GM21528 (cell line): ENCODE data around the gene METTL5.
A peak's percentile ranks its signal among the peaks of the same experiment; 100 is the strongest.
"Not testable (repeated sequence)": the region's sequence is repeated elsewhere in the genome, so short reads cannot be mapped to it uniquely, and the experiment has no call there.

Experiments
- ATAC-seq: cut with Tn5 transposase; IDR thresholded peaks from one replicate; pipeline ENCODE4 v1.9.1; 2021; ENCODE audit warnings: mild to moderate bottlenecking, moderate library complexity; ENCODE audit not compliant: unreplicated experiment, low FRiP score

The METTL5 gene

DNA sequence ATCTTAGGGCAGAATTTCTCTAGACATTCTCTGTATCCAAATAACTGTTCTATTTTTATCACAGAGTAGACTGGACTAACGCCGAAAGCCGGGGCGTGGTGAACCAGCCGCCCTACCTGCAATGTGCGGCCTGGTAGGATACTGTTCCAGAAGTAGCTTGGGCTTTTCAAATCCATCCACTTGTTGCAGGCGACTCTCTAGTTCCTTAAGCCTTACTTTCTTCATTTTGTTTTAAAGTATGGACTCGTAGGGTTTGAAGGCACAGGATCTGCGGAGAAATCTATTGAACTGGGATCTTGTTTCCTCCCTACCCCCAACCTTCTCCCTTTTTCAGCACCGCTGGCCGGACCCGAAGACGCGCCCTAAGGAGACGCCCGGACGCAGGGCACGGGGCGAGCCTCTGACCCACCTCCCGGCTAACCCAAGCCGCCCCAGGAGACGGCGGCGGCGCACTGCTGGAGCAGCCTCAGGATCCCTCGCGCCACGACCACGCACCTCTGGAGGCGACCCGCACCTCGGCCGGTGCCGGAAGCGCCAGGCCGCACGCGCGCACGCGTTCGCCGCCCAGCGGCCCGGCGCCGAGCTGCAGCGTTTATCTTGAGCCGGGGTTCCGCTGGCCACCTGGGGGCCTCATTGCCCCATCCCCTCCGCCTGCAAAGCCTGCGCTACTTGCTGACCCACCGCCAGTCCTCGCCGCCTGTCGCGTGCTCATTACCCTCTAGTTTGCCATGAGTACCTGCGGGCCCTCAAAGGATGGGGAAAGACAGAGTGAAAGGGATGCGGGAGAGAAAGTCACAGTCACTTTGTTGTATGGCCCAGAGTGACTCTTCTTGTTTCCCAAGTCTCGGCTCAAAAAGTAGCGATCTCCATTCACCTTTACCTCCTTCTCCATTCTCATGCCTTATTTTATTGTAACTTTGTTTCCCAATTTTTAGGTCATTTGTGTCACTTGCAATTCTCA lies at the start of gene METTL5:
Gene METTL5, minus strand, starts transcription at position 533 of the 961 bp plus-strand sequence. Its CDS starts 308 bp downstream, at position 225.
- ATAC-seq = peak; percentile 64

DNA sequence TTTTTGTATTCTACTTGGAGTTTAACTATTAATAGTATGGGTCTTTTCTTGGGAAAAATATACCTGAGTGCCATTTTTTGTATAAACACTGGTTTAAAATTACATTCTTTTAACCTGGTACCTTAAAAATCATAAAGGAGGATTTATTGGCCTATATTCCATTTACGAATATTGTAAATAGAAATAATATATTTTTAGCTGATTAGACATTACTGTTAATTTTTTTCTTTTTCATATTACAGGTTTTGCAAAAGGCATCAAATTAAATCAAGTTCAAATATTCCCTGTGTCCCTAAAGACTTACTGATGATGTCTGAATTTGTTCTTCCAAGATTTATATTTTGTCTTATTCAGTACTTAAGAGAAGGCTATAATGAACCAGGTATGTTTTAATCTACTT lies 47.3 kb upstream of the METTL5 start:
- ATAC-seq = no peak

DNA sequence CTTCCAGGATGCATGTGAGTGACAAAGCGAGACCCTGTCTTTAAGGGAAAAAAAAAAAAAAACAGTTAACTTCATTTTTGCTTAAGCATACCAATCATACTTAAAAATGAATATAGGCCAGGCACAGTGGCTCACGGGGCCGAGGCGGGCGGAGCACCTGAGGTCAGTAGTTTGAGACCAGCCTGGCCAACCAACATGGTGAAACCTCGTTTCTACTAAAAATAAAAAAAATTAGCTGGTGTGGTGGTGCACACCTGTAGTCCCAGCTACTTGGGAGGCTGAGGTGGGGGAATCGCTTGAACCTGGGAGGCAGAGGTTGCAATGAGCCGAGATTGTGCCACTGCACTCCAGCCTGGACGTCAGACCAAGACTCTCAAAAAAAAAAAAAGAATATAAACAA lies 46.7 kb upstream of the METTL5 start:
- not testable (repeated sequence) for ATAC-seq

DNA sequence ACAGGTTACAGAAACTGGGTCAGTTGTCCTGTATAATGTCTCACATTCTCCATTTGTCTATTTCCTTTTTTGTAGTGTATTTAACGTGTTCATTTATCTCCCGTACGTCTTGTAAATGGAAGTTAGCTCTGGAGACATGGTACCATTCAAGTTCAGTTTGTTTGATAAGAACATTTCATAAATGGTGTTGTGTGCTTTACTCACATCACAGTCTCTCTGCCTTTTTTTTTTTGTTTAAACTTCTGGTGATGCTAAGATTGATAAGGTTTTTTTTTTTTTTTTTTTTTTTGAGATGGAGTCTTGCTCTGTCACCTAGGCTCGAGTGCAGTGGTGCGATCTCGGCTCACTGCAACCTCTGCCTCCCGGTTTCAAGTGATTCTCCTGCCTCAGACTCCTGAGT lies 44.2 kb upstream of the METTL5 start:
- ATAC-seq = no peak

DNA sequence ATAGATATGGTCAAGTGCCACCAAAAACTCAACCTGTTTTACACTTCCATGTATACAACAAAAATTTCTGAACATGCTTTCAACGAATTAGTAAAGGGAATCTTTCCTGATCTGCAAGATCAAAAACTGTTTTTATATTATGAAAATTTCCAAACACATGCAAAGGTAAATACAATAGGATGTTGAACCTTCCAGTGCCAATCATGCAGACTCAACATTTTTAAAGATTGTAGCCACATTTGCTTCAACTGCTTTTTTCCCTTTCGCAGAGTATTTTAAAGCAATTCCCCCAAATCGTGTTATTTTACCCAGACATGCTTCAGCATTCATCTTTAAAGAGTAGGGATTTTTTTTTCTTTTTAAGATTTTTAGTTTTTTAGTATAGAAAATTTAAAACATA lies 42.9 kb upstream of the METTL5 start:
- no peak for ATAC-seq

DNA sequence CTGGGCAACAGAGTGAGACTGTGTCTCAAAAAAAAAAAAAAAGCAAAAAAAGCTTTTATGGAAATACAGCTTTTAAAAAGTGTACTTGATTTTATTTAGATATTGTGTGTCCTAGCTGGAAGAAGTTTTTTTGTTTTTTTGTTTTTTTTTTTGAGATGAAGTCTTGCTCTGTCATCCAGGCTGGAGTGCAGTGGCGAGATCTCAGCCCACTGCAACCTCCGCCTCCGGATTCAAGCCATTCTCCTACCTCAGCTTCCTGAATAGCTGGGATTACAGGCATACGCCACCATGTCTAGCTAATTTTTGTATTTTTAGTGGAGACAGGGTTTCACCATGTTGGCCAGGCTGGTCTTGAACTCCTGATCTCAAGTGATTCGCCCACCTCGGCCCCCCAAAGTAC lies 41.5 kb upstream of the METTL5 start:
- ATAC-seq = not testable (repeated sequence)

DNA sequence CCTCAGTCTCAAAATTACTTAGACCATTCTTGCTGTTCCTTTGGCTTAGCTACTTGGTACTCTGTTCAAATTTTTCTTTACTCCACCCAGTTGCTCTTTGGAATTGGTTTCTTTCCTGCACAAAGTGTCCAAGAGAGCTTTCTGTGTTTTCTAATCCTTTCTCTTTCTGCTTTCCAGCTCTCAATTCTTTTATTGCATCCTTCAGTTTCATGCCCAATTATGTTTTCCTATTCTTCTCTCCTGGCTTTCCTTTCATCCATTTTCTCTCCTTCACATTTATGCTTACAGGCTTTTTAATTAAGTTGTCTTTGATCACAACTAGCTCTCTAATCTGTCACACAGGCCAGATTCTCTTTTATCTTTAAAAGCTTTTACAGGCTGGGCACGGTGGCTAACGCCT lies 40.8 kb upstream of the METTL5 start:
- ATAC-seq = no peak

DNA sequence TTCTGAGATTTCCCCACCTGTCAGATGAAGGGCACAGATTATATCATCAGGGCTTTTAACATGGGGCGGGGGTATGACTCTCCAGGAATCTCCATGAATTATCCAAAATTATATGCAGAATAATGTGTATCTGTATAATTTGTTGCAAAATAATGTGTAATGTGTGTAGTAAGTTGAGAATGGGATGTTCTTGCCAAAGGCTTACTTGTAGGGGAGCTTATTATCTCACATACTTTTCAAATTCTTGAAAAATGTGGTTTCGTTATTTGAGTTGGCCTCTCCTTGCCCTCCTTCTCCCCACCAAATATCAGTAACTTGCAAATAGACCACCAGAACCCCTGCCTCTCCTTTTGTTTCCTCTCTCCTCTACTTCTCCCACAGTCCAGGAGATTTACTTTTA lies 38.1 kb upstream of the METTL5 start:
- ATAC-seq = no peak

DNA sequence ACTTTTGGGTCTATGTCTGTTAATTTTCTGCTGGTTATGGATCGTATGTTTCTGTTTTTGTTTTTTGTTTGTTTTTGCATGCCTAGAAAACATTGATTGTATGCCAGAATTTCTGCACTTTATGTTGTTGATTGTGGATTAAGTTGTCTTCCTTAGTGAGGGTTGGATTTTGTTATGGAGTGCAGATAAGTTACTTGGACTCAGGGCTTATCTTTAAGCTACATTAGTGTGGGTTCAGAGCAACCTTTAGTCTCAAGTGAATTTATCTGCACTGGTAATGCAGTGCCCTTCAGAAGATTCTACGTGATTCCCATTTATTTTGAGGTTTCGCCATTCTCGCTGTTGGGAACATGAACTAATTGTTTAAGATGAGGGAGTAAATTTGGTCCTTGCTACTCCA lies 35.4 kb upstream of the METTL5 start:
- no peak for ATAC-seq

DNA sequence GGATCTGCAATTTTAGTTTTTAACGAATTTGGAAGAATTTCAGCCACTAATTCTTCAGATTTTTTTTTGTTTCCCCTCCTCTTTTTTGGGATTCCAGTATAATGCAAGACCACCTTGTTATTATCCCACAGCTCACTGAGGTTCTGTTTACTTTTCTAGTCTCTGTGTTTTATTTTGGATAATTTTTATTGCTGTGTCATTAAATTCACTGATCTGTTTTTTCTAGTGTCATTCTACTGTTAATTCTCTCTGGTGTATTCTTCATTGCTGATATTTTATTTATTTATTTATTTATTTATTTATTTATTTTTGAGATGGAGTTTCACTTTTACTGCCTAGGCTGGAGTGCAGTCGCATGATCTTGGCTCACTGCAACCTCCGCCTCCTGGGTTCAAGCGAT lies 34.7 kb upstream of the METTL5 start:
- ATAC-seq = no peak

DNA sequence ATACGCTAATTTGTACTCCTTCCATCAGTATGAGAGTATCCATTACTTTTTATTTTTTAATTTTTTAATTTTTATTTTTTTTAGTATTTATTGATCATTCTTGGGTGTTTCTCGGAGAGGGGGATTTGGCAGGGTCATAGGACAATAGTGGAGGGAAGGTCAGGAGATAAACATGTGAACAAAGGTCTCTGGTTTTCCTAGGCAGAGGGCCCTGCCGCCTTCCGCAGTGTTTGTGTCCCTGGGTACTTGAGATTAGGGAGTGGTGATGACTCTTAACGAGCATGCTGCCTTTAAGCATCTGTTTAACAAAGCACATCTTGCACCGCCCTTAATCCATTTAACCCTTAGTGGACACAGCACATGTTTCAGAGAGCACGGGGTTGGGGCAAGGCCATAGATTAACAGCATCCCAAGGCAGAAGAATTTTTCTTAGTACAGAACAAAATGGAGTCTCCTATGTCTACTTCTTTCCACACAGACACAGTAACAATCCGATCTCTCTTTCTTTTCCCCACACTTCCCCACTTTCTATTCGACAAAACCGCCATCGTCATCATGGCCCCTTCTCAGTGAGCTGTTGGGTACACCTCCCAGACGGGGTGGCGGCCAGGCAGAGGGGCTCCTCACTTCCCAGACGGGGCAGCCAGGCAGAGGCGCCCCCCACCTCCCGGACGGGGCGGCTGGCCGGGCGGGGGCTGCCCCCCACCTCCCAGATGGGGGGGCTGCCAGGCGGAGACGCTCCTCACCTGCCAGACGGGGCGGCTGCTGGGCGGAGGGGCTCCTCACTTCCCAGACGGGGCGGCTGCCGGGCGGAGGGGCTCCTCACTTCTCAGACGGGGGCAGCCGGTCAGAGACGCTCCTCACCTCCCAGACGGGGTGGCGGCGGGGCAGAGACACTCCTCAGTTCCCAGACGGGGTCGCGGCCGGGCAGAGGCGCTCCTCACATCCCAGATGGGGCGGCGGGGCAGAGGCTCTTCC lies 30.9 kb upstream of the METTL5 start:
- not testable (repeated sequence) for ATAC-seq

DNA sequence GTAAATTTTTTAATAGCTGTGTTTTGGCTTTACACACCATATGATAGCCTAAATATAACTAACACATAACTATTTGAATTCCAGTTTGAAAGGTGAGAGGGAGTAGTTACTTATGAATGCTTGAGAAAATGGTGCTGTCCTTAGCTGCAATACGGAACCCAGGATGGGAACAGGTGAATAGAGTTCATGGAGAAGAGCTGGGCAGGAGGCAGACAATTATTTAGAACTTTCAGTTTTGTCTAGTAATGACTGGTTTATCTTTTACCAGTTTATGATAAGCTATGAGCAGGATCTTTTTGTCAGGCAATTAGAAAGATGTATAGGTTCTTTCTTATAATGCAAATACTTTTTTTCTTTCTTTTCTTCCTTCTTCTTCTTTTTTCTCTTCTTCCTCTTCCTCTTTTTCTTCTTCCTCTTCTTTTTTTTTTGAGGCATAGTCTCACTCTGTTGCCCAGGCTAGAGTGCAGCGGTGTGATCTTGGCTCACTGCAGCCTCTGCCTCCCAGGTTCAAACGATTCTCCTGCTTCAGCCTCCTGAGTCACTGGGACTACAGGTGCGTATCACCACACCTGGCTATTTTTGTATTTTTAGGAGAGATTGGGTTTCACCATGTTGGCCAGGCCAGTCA lies 28.4 kb upstream of the METTL5 start:
- ATAC-seq = no peak

DNA sequence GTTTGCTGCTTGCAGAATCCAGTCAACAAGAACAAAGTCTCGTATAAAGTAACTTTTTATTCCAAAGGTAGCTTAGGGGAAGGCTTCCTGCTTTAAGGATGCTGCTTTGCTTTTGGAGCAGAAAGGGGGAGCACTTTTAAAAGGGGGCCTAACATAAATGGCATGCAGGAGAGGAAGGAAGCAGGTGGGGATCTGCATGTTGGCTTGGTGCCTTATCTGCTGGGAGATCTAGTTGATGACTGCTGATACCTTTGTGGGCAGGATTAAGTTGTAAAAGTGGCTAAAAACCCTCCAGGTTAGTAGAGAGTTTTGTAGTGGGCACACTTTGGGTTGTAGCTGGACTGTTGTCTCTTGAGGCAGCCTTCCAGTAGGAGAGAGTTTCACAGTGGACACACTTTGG lies 25.0 kb upstream of the METTL5 start:
- no peak for ATAC-seq

DNA sequence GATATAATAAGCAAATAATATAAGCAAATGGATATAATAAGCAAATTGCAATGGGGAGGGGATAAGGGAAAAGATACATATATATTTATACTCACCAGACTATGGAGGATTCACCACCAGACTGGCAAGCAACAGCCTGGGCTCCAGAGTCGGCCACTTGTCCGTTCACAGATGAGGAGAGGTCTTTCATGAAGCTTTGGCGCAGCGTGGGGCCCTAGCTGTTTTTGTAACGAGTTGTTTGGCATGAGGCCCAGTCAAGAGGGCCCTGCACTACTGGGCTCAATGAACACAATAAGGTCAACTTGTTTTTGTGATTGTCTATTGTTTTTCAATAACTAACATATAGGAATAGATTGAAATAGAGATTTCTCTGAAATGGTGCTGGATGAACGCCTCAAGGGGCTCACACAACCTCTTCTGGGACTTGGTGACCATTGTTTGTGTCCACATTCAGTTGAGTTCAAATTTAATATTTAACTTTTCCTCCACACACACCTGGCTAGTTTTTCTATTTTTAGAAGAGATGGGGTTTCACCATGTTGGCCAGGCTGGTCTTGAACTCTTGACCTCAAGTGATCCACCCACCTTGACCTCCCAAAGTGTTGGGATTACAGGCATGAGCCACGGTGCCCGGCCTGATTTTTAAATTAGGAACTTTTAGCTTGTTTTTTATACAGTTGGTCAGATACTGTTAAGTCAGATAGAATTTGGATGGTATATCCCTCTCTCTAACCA lies 24.4 kb upstream of the METTL5 start:
- not testable (repeated sequence) for ATAC-seq

DNA sequence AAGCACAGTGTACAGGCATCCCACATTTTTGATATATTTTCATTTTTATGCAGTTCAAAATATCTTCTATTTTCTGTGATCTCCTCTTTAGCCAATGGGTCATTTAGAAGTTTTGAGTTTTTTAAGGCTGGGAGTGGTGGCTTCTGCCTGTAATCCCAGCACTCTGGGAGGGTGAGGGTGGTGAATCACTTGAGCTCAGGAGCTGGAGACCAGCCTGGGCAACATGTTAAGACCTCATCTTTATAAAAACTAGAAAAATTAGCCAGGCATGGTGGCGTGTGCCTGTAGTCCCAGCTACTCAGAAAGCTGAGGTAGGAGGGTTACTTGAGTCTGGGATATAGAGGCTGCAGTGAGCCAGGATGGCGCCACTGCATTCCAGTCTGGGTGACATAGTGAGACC lies 20.3 kb upstream of the METTL5 start:
- no peak for ATAC-seq

DNA sequence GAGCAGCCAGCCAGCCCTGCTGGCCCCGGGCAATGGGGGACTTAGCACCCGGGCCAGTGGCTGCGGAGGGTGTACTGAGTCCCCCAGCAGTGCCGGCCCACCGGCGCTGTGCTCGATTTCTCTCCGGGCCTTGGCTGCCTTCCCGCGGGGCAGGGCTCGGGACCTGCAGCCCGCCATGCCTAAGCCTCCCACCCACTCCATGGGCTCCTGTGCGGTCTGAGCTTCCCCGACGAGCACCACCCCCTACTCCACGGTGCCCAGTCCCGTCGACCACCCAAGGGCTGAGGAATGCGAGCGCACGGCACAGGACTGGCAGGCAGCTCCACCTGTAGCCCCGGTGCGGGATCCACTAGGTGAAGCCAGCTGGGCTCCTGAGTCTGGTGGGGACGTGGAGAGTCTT lies 16.9 kb upstream of the METTL5 start:
- ATAC-seq = not testable (repeated sequence)

DNA sequence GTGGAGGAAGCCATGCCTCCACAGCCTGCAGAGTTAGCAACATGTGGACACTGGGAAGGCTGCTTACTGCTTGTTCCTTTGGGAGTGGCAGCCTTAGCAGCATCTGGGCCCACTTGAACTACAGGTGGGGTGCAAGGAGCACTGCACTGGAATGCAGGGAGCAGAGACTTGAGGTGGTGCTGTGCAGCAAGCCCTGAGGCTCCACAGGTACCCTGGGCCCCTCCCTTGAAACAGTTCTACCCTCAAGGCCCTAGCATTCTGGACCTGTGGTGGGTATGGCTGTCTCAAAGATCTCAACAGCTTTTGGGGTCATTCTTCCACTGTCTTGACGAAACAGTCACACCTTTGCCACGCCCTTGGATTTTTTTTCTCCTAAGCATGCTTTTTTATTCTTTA lies 16.0 kb upstream of the METTL5 start:
- ATAC-seq = no peak

DNA sequence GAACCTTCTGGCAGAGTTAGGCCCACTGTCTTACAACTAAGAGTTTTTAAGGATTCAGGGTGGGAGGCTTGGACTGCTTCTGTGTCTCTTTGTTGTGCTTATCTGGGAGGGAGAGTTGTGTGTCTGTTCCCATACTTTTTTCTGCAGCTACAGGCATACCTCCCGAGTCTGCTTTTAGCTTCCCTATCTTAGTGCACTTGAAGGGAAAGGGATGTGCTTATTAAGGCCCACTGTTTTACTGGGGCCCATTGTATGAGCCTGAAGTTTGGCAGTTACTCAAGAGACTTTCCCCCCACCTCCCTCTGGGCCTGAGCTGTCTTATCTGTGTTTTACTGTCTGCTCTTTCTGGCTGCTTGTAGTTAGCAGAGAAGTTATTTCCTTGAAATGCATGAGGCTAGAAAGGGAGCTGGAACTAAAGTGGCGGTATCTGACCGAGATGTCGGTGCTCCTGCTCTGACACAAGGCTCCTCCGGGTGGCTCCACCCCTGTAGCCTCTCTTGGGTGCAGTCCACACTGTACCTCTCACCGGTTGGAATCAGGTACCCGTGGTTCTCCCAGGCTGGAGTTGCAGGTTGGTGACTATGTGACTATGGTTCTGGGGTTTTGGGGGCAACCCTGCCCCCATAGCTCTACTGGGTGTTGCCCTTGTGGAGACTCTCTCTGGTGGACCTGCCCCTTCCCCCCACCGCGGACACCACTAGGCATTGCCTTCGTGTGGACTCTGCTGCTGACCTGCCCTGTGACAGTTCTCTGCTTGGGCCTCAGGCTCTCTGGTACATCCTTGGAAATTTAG lies 15.4 kb upstream of the METTL5 start:
- no peak for ATAC-seq
